ENCODE results near the gene TGFA. TPM values are rescaled to one million over a fixed set of nuclear protein-coding genes. Genes with fewer than 3 reads are reported as not detected.

Gene TGFA
- total and polyA plus RNA-seq, 11 donors: 0.50 to 4.9 (median 1.0) TPM

GRCh38 chr2:70498054-70498453, 55.6 kb downstream of the TGFA start:
- no peak overlapping the region for H3K4me3 ChIP-seq
- no peaks in the 10 kb centered on the region for H3K36me3 ChIP-seq
- H3K4me1 ChIP-seq: no peaks in the 10 kb centered on the region
- H3K27me3 ChIP-seq: peaks cover 0 to 12% (median 0%) of the 10 kb centered on the region in 9 donors
- no peak overlapping the region for H3K27ac ChIP-seq
- TF ChIP-seq CTCF (IDR thresholded peaks at IDR 0.05) (no peak), POLR2A (IDR thresholded peaks at IDR 0.05) (no peak)
- no peak for ATAC-seq
- no peak for DNase-seq
- intact Hi-C loops (cut with DNase I): no loop called here
- H3K9me3 ChIP-seq: peaks cover 0 to 3% (median 0%) of the 10 kb centered on the region in 12 donors

GRCh38 chr2:70496819-70497218, 56.8 kb downstream of the TGFA start:
- Histone ChIP-seq H3K4me1 (no peaks in the 10 kb centered on the region), H3K27me3 (peaks cover 0 to 8% (median 0%) of the 10 kb centered on the region in 9 donors), H3K27ac (no peak overlapping the region), H3K4me3 (no peak overlapping the region), H3K36me3 (no peaks in the 10 kb centered on the region), H3K9me3 (peaks cover 0 to 3% (median 0%) of the 10 kb centered on the region in 12 donors)
- intact Hi-C loops (cut with DNase I): no loop called here
- DNase-seq: no peak
- WGBS, 4 donors: 68 to 79% (median 77%) methylated on average over 5 of the region's 5 CpGs
- ATAC-seq: no peak
- TF ChIP-seq CTCF (IDR thresholded peaks at IDR 0.05) (no peak), POLR2A (IDR thresholded peaks at IDR 0.05) (no peak)

DNA sequence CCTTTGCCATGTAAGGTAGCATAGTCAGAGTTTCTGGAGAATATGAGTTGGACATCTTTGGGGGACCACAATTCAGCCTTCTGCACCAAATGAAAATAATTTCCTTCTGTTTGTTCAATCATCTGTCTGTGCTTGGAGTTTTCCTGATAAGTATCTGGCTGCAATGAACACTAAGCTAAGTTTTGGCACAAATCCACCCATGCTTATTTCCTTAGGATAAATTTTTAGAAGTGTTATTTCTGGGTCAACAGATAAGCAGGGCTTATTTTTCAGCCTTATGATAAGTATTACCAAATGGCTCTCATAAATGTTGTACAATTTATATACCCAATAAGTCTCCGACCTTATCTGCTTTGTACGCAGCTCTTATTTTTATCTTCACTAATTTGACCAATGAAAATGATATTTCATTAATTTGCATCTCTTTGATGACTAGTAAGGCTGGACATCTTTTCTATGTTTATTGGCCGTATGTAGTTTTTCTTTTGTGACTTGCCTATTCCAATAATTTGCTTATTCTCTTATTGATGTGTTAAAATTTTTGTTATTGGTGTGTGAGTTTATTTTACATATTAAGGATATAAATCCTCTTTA, 59.2 kb downstream of the TGFA start:
- WGBS, 4 donors: 59 to 76% (median 75%) methylated on average over 3 of the region's 3 CpGs
- DNase-seq (no peak), ATAC-seq (no peak)
- peaks cover 0 to 6% (median 0%) of the 10 kb centered on the region in 9 donors for H3K27me3 ChIP-seq
- H3K36me3 ChIP-seq: no peaks in the 10 kb centered on the region
- H3K4me1 ChIP-seq: no peaks in the 10 kb centered on the region
- no peak overlapping the region for H3K27ac ChIP-seq
- H3K4me3 ChIP-seq: no peak overlapping the region
- H3K9me3 ChIP-seq: peaks cover 0 to 2% (median 0%) of the 10 kb centered on the region in 12 donors
- intact Hi-C loops (cut with DNase I): no loop called here
- TF ChIP-seq POLR2A (IDR thresholded peaks at IDR 0.05): no peak
- TF ChIP-seq CTCF (IDR thresholded peaks at IDR 0.05): no peak

DNA sequence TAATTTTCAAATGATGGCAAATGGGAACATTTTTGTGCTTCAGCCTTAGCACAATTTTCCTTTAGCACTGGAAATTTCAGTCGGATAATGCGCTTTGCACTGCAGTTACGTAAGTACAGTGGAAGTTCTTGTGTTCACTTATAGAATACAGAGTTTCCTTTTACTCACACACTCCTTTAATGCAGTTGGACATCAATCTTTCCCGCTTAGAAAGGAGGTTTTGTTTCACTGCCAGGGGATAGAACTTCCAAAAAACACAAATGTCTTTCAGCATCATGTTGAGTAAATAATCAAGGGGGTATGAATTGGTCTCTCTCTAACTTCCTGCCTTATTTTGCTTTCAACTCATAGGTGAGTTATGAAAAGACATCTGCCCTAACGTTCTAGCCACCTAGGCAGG, 63.2 kb downstream of the TGFA start:
- intact Hi-C loops (cut with DNase I): no loop called here
- ATAC-seq (no peak), DNase-seq (no peak)
- Histone ChIP-seq H3K27ac (no peak overlapping the region), H3K9me3 (no peaks in the 10 kb centered on the region), H3K4me1 (no peaks in the 10 kb centered on the region), H3K36me3 (no peaks in the 10 kb centered on the region), H3K4me3 (no peak overlapping the region), H3K27me3 (peaks cover 0 to 8% (median 0%) of the 10 kb centered on the region in 9 donors)
- TF ChIP-seq CTCF (IDR thresholded peaks at IDR 0.05) (no peak), POLR2A (IDR thresholded peaks at IDR 0.05) (no peak)
- WGBS, 4 donors: 77 to 83% (median 81%) methylated on average over 5 of the region's 5 CpGs

All from heart left ventricle (tissue), 16 donors.